Ishikawa (cell line): ENCODE data around the gene ADGRD2.

ENCODE experiments used
- EP300 ChIP-seq: IDR thresholded peaks from 2 replicates; pipeline ENCODE4 v1.6.1; 2012; ENCODE audit warnings: borderline replicate concordance
- MAX ChIP-seq: IDR thresholded peaks from 2 replicates; pipeline ENCODE4 v1.6.1; 2012
- TCF12 ChIP-seq: IDR thresholded peaks from 2 replicates; pipeline ENCODE4 v1.6.1; 2012; ENCODE audit warnings: low read depth
- TEAD4 ChIP-seq: IDR thresholded peaks from 2 replicates; pipeline ENCODE4 v1.6.1; 2012
- YY1 ChIP-seq: IDR thresholded peaks from 2 replicates; pipeline ENCODE4 v1.6.1; 2012; ENCODE audit warnings: low read depth

- no peak for TF ChIP-seq EP300
- no peak for TF ChIP-seq TEAD4
- no peak for TF ChIP-seq TCF12
- TF ChIP-seq MAX = no peak
- no peak for TF ChIP-seq YY1
These were observed 56.2 kb downstream of the ADGRD2 start for GRCh38 chr9:124506433-124506832.
